ENCODE data around the gene PLXND1. TPM values are rescaled to one million over a fixed set of nuclear protein-coding genes. Genes with fewer than 3 reads are reported as not detected.

The PLXND1 gene
- total RNA-seq, 2 experiments from 2014 or later: 30.0 to 38.3 TPM

GRCh38 chr3:129575233-129575996 lies 31.1 kb downstream of the PLXND1 start:
- POLR2A ChIA-PET: interaction anchor here (0.5 to 2.4 kb wide), 2 partner anchors 18 to 35 kb away, joined by 3 to 9 read pairs; no protein-coding TSS in a partner anchor
- no peak for DNase-seq
- Mint-ChIP-seq H3K4me3 (no peak overlapping the region), H3K27ac (peak overlapping the region; percentile 30), H3K36me3 (no peaks in the 10 kb centered on the region), H3K4me1 (peaks cover 4% of the 10 kb centered on the region), H3K9me3 (no peaks in the 10 kb centered on the region), H3K27me3 (peaks cover 2% of the 10 kb centered on the region)
- ATAC-seq (ENCODE audit: low read depth): no peak

DNA sequence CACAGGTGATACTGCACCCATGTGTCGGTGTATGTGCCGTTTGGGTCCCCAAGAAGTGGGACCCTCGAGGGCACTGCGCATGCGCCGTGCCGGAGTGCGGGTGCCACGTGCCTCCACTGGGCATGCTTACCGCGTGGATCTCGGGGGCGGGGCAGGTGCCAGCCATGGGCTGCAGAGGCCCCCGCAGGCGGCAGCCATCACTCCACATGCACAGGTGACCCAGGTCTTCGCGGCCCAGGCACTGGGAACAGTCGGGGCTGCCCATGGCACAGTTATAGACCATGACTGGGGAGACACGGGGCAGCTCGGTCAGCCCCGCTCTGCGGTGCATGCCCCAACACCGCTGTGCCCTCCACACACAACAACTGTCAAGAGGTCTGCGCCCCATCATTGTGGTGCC lies 32.3 kb downstream of the PLXND1 start:
- no peaks in the 10 kb centered on the region for H3K9me3 Mint-ChIP-seq
- no peaks in the 10 kb centered on the region for H3K36me3 Mint-ChIP-seq
- no peak overlapping the region for H3K27ac Mint-ChIP-seq
- H3K4me3 Mint-ChIP-seq: no peak overlapping the region
- DNase-seq (no peak), ATAC-seq (ENCODE audit: low read depth) (no peak)
- POLR2A ChIA-PET: no interaction called here
- H3K27me3 Mint-ChIP-seq: peaks cover 4% of the 10 kb centered on the region
- peaks cover 4% of the 10 kb centered on the region for H3K4me1 Mint-ChIP-seq

DNA sequence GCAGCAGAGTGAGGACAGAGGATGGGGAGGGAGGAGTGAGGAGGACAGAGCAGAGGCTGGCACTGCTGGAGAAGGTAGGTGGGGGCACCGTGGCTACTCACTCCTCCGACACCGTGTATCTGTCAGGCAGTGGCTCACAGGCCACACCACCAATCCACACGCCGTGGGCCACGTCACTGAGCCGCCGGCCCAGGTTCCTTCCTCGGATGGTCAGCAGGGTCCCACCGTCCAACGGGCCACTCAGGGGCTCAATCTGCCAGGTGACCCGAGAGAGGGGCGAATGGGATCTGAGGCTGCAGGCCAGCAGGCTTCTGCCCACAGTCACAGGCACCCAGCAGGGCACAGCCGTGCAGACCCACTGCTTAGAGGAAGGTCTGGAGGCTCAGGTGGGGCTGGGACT lies 33.0 kb downstream of the PLXND1 start:
- Mint-ChIP-seq H3K4me1 (peaks cover 4% of the 10 kb centered on the region), H3K4me3 (no peak overlapping the region), H3K9me3 (no peaks in the 10 kb centered on the region), H3K27me3 (peaks cover 4% of the 10 kb centered on the region), H3K27ac (no peak overlapping the region), H3K36me3 (no peaks in the 10 kb centered on the region)
- POLR2A ChIA-PET: no interaction called here
- DNase-seq (no peak), ATAC-seq (ENCODE audit: low read depth) (no peak)

DNA sequence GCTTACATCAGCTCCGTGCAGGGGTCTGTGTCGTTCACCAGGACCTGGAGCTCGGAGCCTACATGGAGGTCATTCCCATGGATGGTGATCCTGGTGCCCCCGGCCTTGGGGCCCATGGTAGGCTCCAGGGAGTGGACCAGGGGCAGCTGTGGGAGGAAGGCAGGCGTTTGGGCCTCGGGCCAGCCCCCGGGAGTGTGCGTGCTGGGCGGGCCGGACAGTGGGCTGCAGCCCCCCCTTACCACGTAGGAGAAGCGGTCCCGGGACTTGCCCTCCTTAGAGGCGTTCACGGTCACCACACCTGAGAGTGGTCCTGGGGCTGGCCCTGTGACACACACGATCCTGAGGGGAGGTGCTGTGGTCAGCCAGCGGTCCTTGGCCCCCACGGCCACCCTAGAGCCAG lies 33.9 kb downstream of the PLXND1 start:
- peaks cover 4% of the 10 kb centered on the region for H3K27me3 Mint-ChIP-seq
- no peak overlapping the region for H3K4me3 Mint-ChIP-seq
- ATAC-seq (ENCODE audit: low read depth) (no peak), DNase-seq (no peak)
- H3K27ac Mint-ChIP-seq: no peak overlapping the region
- no peaks in the 10 kb centered on the region for H3K36me3 Mint-ChIP-seq
- no peaks in the 10 kb centered on the region for H3K9me3 Mint-ChIP-seq
- POLR2A ChIA-PET: interaction anchor here (0.6 kb wide), 1 partner anchor 29 kb away, joined by 3 read pairs; no protein-coding TSS in a partner anchor
- H3K4me1 Mint-ChIP-seq: no peaks in the 10 kb centered on the region

DNA sequence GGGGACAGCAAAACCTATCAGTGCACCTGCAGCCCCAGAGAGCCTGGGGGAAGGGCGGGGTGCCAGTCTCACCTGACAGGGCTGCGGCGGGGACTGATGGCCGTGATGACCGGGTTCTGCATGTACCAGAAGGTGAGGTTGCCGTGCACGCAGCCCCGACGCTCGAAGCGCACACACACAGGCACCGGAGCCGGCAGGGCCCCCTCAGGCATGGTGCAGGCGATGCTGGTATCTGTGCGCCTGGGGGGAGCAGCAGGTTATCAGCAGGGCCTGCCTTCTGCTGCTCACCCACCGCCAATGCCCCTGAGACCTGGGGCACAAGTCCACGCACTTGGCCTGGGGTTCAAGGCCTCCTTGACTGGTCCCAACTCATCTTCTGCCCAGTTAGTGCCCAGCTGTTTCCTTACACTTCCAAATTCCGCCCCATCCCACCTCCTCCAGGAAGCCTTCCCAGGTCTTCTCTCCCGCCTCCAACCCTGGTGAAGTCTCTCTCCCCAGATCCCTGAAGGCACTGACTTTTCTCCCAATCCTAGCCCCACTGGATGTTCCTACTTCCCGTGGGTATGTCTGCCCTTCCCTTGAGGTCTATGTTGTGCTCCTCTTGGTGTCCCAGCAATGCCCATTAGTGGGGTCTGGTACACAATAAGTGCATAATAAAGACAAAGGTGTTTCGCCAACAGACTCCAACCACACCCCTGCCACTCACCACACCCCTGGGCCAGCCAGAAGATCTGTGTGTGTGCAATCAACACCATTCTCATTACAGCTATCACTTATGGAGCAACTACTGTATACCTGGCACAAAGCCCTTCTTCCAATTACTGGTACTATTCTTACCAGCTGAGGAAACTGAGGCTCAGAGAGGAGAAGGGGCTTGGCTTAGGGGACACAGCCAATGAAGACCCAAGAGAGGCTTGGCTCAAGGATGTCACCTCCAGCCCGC lies 34.6 kb downstream of the PLXND1 start:
- ATAC-seq (ENCODE audit: low read depth) (no peak), DNase-seq (no peak)
- Mint-ChIP-seq H3K36me3 (no peaks in the 10 kb centered on the region), H3K27me3 (peaks cover 4% of the 10 kb centered on the region), H3K27ac (no peak overlapping the region), H3K9me3 (no peaks in the 10 kb centered on the region), H3K4me3 (no peak overlapping the region), H3K4me1 (no peaks in the 10 kb centered on the region)
- POLR2A ChIA-PET: interaction anchor here (0.6 kb wide), 1 partner anchor 28 kb away, joined by 3 read pairs; no protein-coding TSS in a partner anchor

GRCh38 chr3:129569856-129570255 lies 36.6 kb downstream of the PLXND1 start:
- H3K4me3 Mint-ChIP-seq: no peak overlapping the region
- H3K9me3 Mint-ChIP-seq: no peaks in the 10 kb centered on the region
- no peak for DNase-seq
- H3K4me1 Mint-ChIP-seq: no peaks in the 10 kb centered on the region
- ATAC-seq (ENCODE audit: low read depth): no peak
- POLR2A ChIA-PET: interaction anchor here (1.6 kb wide), 1 partner anchor 25 kb away, joined by 4 read pairs; no protein-coding TSS in a partner anchor
- H3K27me3 Mint-ChIP-seq: peaks cover 4% of the 10 kb centered on the region
- no peak overlapping the region for H3K27ac Mint-ChIP-seq
- H3K36me3 Mint-ChIP-seq: no peaks in the 10 kb centered on the region

DNA sequence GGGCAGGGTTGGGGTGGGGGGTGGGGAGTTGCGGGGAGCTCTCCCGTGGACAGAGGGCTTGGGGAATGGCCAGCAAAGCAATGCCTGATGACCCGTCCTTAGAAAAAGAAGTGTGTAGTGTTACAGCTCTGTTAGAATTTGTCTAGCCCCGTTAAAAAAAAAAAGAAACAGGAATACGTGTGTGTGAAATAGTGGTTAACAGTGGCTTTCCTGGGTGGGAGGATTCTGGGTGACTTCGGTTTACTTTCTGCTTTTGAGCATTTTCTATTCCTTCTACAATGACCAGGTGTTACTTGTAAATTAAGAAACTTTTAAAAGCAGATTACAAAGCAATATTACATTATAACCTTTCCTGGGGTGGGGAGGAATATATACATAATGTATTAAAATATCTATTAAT lies 38.5 kb downstream of the PLXND1 start:
- Mint-ChIP-seq H3K4me1 (no peaks in the 10 kb centered on the region), H3K4me3 (no peak overlapping the region), H3K36me3 (no peaks in the 10 kb centered on the region), H3K9me3 (no peaks in the 10 kb centered on the region), H3K27me3 (peaks cover 2% of the 10 kb centered on the region), H3K27ac (no peak overlapping the region)
- DNase-seq (no peak), ATAC-seq (ENCODE audit: low read depth) (no peak)
- POLR2A ChIA-PET: interaction anchor here (0.6 to 1.1 kb wide), 2 partner anchors 18 to 46 kb away, joined by 3 read pairs; no protein-coding TSS in a partner anchor

DNA sequence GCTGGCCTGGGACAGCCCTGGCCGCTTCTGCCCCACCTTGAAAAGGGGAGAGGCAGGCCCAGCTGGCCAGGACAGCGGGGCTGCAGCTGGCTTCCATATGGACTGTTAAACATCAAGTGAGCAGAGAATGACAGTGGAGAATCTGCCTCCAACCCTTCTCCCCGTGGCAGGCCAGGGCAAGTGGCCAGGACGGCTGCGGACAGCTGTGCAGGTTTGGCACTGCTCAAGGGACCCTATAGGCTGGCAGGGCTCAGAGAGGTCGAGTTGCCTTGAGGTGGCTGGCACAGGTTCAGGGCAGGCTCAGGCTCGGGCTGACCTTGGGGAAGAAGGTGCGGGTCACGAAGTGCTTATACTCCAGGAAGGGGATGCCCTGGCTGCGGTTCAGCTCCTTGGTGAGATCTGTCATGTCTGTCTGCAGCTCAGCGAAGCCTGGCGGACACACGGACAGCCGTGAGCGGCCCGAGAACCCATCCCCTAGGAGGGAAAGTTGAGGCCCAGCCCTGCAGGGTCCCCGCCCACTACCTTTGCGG lies 39.2 kb downstream of the PLXND1 start:
- H3K36me3 Mint-ChIP-seq: no peaks in the 10 kb centered on the region
- no peak overlapping the region for H3K27ac Mint-ChIP-seq
- H3K27me3 Mint-ChIP-seq: peaks cover 2% of the 10 kb centered on the region
- no peaks in the 10 kb centered on the region for H3K9me3 Mint-ChIP-seq
- no peak for DNase-seq
- no peak for ATAC-seq (ENCODE audit: low read depth)
- H3K4me3 Mint-ChIP-seq: no peak overlapping the region
- no peaks in the 10 kb centered on the region for H3K4me1 Mint-ChIP-seq
- POLR2A ChIA-PET: interaction anchor here (0.6 kb wide), 1 partner anchor 47 kb away, joined by 3 read pairs; no protein-coding TSS in a partner anchor

- peaks cover 2% of the 10 kb centered on the region for H3K27me3 Mint-ChIP-seq
- no peaks in the 10 kb centered on the region for H3K9me3 Mint-ChIP-seq
- no peaks in the 10 kb centered on the region for H3K4me1 Mint-ChIP-seq
- H3K27ac Mint-ChIP-seq: no peak overlapping the region
- H3K4me3 Mint-ChIP-seq: no peak overlapping the region
- H3K36me3 Mint-ChIP-seq: no peaks in the 10 kb centered on the region
- DNase-seq (no peak), ATAC-seq (ENCODE audit: low read depth) (no peak)
- POLR2A ChIA-PET: no interaction called here
Measured at GRCh38 chr3:129565902-129566301, 40.6 kb downstream of the PLXND1 start.

DNA sequence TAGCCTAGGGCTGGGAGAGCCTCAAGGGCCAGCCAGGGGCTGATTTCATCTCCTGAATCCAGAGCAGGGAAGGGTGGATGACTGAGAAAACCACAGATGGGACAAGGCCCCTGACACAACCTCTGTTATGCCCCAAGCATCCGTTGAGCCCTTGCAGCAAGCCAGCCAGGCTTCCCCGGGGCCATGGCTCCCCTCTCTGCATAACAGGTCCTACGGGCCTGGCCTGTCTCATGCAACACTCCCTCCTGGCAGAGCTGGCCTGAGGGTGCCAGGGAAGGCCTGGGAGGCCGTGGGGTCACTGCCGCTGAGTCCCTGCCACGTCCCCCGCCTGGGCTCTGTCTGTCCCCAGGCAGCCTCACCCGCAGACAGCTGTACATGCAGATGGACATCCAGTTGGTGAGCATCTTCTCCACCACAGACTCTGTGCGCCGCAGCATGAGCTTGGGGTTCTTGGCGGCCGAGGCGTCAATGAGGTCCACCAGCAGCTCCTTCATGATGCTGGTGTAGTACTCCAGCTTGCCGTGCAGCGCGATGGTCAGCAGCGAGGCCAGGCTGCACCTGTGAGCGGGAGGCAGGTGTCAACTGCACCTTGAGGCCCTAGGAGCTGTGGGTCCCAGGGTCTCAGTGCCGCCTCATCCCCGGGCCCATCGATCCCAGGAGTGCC lies 41.4 kb downstream of the PLXND1 start:
- Mint-ChIP-seq H3K27ac (no peak overlapping the region), H3K9me3 (no peaks in the 10 kb centered on the region), H3K36me3 (no peaks in the 10 kb centered on the region), H3K27me3 (peaks cover 2% of the 10 kb centered on the region), H3K4me1 (peaks cover 2% of the 10 kb centered on the region), H3K4me3 (no peak overlapping the region)
- POLR2A ChIA-PET: no interaction called here
- DNase-seq: no peak
- no peak for ATAC-seq (ENCODE audit: low read depth)

GRCh38 chr3:129563850-129564535 lies 42.5 kb downstream of the PLXND1 start:
- no peaks in the 10 kb centered on the region for H3K27me3 Mint-ChIP-seq
- ATAC-seq (ENCODE audit: low read depth) (no peak), DNase-seq (no peak)
- H3K27ac Mint-ChIP-seq: no peak overlapping the region
- no peaks in the 10 kb centered on the region for H3K36me3 Mint-ChIP-seq
- POLR2A ChIA-PET: no interaction called here
- H3K9me3 Mint-ChIP-seq: no peaks in the 10 kb centered on the region
- no peak overlapping the region for H3K4me3 Mint-ChIP-seq
- peaks cover 2% of the 10 kb centered on the region for H3K4me1 Mint-ChIP-seq

DNA sequence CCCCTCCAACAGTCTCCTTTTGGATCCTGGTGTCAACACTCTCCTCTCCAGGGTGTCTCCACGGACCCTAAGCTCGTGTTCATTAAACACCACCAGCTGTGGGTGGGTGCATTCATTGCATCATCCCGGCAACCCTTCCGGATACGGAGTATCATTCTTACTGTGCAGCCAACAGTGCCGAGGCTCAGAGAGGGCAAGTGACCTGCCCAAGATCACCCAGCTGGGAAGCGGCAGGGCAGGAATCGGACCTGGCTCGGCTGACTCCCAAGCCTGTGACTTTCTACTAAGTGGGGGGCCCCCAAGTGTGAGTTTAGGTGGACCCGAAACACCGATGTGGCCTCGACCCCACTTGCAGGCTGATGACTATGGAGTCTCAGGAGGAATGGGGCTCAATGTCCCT lies 43.1 kb downstream of the PLXND1 start:
- no peaks in the 10 kb centered on the region for H3K27me3 Mint-ChIP-seq
- POLR2A ChIA-PET: no interaction called here
- no peaks in the 10 kb centered on the region for H3K36me3 Mint-ChIP-seq
- peaks cover 2% of the 10 kb centered on the region for H3K4me1 Mint-ChIP-seq
- no peaks in the 10 kb centered on the region for H3K9me3 Mint-ChIP-seq
- H3K27ac Mint-ChIP-seq: no peak overlapping the region
- DNase-seq (no peak), ATAC-seq (ENCODE audit: low read depth) (no peak)
- H3K4me3 Mint-ChIP-seq: no peak overlapping the region

Measured in activated naive CD8-positive, alpha-beta T cell treated with anti-CD3 and anti-CD28 coated beads, Interleukin-2, amount 10 ng/mL, durations not matched to agents 7 days and 5 days (primary cell).